ENCODE data around the gene DNAH9.

DNA sequence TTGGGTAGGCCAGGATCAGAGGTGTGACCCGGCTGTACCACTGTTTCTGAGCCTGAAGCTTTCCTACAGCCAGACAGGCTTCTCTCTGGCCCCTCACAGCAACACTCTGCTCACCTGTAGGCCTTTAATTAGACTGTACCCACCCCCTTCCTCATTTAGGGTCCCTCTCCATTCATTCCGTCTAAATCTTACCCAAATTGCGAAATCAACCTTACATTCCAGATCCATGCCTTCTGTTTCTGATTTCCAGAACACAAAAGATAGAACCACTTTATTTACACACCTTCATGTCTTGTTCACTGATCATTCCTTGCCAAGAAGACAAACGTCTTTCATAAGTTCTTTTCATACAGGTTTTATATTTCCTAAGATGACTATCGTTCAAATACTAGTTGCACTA is 238.2 kb downstream of the DNAH9 start:
- TF ChIP-seq, protein P1, sequence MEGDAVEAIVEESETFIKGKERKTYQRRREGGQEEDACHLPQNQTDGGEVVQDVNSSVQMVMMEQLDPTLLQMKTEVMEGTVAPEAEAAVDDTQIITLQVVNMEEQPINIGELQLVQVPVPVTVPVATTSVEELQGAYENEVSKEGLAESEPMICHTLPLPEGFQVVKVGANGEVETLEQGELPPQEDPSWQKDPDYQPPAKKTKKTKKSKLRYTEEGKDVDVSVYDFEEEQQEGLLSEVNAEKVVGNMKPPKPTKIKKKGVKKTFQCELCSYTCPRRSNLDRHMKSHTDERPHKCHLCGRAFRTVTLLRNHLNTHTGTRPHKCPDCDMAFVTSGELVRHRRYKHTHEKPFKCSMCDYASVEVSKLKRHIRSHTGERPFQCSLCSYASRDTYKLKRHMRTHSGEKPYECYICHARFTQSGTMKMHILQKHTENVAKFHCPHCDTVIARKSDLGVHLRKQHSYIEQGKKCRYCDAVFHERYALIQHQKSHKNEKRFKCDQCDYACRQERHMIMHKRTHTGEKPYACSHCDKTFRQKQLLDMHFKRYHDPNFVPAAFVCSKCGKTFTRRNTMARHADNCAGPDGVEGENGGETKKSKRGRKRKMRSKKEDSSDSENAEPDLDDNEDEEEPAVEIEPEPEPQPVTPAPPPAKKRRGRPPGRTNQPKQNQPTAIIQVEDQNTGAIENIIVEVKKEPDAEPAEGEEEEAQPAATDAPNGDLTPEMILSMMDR (IDR thresholded peaks at IDR 0.05; ENCODE audit: low read depth, low read length): no peak
- TF ChIP-seq EZH2phosphoT487 (IDR thresholded peaks at IDR 0.05; ENCODE audit: low read depth): no peak

Data from OCI-LY3 (cell line).